Activated CD4-positive, alpha-beta memory T cell treated with anti-CD3 and anti-CD28 coated beads for 36 hours (primary cell): ENCODE measurements around the gene TSC22D3. TPM values are rescaled to one million over a fixed set of nuclear protein-coding genes. Genes with fewer than 3 reads are reported as not detected.

Experiments used
- CTCF ChIA-PET: fragments of 350-600 bp; sonication (Branson Sonifier 250); formaldehyde crosslinking; loops from one replicate; lab custom pipeline; 2021; ENCODE audit warnings: antibody characterized with exemption, inconsistent platforms; lab: Charles Lee
- POLR2A ChIA-PET: fragments of 350-600 bp; sonication (Branson Sonifier 250); formaldehyde crosslinking; loops from one replicate; lab custom pipeline; 2021; ENCODE audit warnings: antibody characterized with exemption; lab: Charles Lee
- DNase-seq: peaks from one replicate; pipeline ENCODE4 v3.0.0-alpha.2; 2020
- H3K27ac Mint-ChIP-seq: one replicate; pipeline ENCODE4 v1.8.0; 2021; ENCODE audit warnings: mixed read lengths
- H3K27me3 Mint-ChIP-seq: one replicate; pipeline ENCODE4 v1.8.0; 2021; ENCODE audit warnings: mixed read lengths
- H3K36me3 Mint-ChIP-seq: one replicate; pipeline ENCODE4 v1.8.0; 2021; ENCODE audit warnings: mixed read lengths
- H3K4me1 Mint-ChIP-seq: one replicate; pipeline ENCODE4 v1.8.0; 2021; ENCODE audit warnings: low read depth, mixed read lengths
- H3K4me3 Mint-ChIP-seq: one replicate; pipeline ENCODE4 v1.8.0; 2021; ENCODE audit warnings: mild to moderate bottlenecking, mixed read lengths
- H3K9me3 Mint-ChIP-seq: one replicate; pipeline ENCODE4 v1.8.0; 2021; ENCODE audit warnings: mixed read lengths
- intact Hi-C: fragments of 100-400 bp; cut with micrococcal nuclease; formaldehyde crosslinking; loops from one replicate; pipeline ENCODE4 v1.15.1; 2023
- total RNA-seq, 2 experiments: library from RNA; stranded (reverse); gene quantifications; one replicate each; pipeline ENCODE4 v1.2.3, GENCODE V29; 2021

The TSC22D3 gene
- total RNA-seq, 2 experiments from 2014 or later, result 26.0 to 28.2 TPM

DNA sequence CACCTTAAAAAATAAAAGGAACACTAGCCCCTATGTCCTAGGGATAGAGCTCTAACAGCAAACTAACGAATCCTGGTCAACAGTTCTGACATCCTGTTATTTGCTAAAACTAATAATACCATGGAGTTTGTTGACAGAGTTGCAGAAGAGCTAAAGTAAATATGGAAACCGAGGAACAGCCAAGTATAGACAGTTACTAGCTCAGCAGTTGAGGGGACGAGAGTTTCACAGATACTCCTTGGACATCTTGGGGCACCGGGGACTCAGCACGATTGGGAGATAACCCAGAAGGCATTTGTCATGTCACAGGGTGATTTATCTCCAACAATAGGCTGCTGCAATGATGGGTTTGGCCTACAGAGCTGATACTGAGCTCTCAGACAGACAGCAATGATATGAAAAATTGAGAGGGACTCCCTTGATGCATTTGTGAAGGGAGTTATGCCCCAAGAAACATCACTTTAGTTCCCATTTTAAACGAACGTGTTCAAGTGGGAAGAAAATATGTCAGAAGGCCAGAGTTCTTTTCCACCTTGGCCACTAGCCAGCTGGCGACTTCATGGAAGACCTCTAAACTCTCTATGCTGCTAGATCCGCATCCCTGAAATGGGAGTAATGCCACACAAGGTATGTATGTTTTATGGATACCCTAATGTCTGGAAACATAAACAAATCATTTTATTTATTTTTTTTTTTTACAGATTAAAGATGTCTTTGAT lies 48.6 kb downstream of the TSC22D3 start:
- H3K36me3 Mint-ChIP-seq, result no peaks in the 10 kb centered on the region
- no peak overlapping the region for H3K4me3 Mint-ChIP-seq
- intact Hi-C loops, result no loop called here
- H3K27ac Mint-ChIP-seq, result no peak overlapping the region
- POLR2A ChIA-PET, result no interaction called here
- no peaks in the 10 kb centered on the region for H3K9me3 Mint-ChIP-seq
- DNase-seq, result no peak
- peaks cover 16% of the 10 kb centered on the region for H3K4me1 Mint-ChIP-seq
- CTCF ChIA-PET, result interaction anchor here (1.0 kb wide), 1 partner anchor 11 kb away, joined by 3 read pairs; no protein-coding TSS in a partner anchor
- no peaks in the 10 kb centered on the region for H3K27me3 Mint-ChIP-seq

DNA sequence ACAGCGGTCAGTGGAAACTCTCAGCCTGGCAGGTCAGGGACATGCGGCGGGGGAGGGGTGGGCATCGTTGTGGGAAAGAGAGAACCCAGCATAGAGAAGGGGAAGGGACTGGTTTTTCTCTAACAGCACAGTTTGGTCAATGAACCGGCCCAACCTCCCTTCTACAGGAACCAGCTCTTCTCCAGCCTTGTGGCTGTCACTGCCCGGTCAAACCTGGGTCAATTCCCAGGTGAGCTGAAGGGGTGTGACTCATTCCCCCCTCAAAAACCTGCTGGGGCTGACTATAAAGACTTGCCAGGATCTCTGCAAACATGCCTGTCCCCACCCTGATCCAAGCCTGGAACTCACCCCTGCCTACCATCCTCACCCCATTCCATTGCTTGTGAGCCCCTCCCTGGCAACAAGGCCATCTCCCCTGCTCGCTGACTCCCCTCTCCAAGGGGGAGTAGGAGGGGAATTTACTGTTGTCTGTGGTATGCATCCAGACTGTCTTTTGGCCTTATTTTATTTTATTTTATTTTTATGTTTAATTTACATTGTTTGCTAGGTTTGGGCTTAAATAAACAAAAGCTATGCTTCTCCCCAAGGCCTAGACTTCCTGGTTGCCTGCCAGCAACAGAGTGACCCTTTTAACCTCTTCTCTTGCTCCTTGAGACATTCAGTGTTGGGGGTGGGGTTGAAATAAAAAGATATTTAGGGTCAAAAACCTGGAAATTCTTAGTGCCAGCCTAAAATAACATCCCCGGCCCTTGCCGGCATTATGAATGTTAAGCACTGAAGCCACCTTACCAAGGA lies 49.6 kb downstream of the TSC22D3 start:
- H3K27me3 Mint-ChIP-seq, result no peaks in the 10 kb centered on the region
- H3K9me3 Mint-ChIP-seq, result no peaks in the 10 kb centered on the region
- DNase-seq, result no peak
- no peaks in the 10 kb centered on the region for H3K36me3 Mint-ChIP-seq
- CTCF ChIA-PET, result interaction anchor here (1.0 to 2.2 kb wide), 2 partner anchors 10 to 53 kb away, joined by 3 to 6 read pairs; no protein-coding TSS in a partner anchor
- H3K27ac Mint-ChIP-seq, result no peak overlapping the region
- intact Hi-C loops, result no loop called here
- H3K4me1 Mint-ChIP-seq, result peaks cover 16% of the 10 kb centered on the region
- H3K4me3 Mint-ChIP-seq, result no peak overlapping the region
- POLR2A ChIA-PET, result no interaction called here

DNA sequence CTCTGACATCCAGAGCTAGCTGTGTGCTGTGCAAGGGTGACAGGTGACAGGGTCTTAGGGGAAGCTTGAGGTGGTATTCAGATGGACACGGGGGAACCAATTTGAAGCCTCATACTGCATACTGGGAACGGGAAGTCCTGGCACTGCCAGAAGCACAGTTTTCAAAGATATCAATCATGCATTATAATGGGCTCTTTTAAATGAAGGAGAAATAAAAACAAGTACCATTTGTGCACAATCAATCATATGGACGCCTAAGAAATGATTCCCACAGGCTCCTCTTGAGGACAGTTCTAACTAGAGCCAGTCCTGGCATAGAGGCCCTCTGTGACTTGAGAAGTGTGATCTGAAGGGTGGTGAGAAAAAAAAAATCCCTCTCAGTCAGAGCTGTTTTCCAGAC lies 50.9 kb downstream of the TSC22D3 start:
- intact Hi-C loops, result no loop called here
- no peak overlapping the region for H3K4me3 Mint-ChIP-seq
- ChIA-PET POLR2A (no interaction called here), CTCF (interaction anchor here (2.2 kb wide), 1 partner anchor 52 kb away, joined by 6 read pairs; no protein-coding TSS in a partner anchor)
- H3K27ac Mint-ChIP-seq, result no peak overlapping the region
- no peak for DNase-seq
- no peaks in the 10 kb centered on the region for H3K9me3 Mint-ChIP-seq
- no peaks in the 10 kb centered on the region for H3K27me3 Mint-ChIP-seq
- H3K4me1 Mint-ChIP-seq, result peaks cover 10% of the 10 kb centered on the region
- H3K36me3 Mint-ChIP-seq, result no peaks in the 10 kb centered on the region

DNA sequence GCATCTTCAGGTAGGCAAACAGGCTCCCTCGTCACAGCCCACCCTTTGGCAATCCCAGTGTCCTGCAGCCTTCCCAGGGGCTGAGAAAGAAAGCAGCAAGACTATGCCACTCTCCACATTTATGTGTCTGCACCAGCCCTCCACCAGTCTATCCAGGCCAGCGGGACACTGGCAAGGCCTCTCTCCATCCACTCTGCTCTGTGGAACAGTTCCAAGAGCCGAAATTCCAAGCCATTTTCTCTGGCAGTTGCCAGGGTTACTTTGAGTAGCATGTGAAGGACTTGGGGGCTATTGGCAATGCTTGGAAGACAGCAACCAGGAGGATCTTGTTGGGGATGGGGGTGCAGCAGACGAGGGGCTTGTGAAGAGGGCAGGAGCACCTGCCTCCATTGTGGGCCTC lies 52.1 kb downstream of the TSC22D3 start:
- no peaks in the 10 kb centered on the region for H3K36me3 Mint-ChIP-seq
- no peak for DNase-seq
- no peaks in the 10 kb centered on the region for H3K9me3 Mint-ChIP-seq
- no peaks in the 10 kb centered on the region for H3K27me3 Mint-ChIP-seq
- CTCF ChIA-PET, result interaction anchor here (2.2 kb wide), 1 partner anchor 51 kb away, joined by 6 read pairs; no protein-coding TSS in a partner anchor
- intact Hi-C loops, result no loop called here
- POLR2A ChIA-PET, result no interaction called here
- H3K27ac Mint-ChIP-seq, result no peak overlapping the region
- H3K4me1 Mint-ChIP-seq, result peaks cover 5% of the 10 kb centered on the region
- no peak overlapping the region for H3K4me3 Mint-ChIP-seq

DNA sequence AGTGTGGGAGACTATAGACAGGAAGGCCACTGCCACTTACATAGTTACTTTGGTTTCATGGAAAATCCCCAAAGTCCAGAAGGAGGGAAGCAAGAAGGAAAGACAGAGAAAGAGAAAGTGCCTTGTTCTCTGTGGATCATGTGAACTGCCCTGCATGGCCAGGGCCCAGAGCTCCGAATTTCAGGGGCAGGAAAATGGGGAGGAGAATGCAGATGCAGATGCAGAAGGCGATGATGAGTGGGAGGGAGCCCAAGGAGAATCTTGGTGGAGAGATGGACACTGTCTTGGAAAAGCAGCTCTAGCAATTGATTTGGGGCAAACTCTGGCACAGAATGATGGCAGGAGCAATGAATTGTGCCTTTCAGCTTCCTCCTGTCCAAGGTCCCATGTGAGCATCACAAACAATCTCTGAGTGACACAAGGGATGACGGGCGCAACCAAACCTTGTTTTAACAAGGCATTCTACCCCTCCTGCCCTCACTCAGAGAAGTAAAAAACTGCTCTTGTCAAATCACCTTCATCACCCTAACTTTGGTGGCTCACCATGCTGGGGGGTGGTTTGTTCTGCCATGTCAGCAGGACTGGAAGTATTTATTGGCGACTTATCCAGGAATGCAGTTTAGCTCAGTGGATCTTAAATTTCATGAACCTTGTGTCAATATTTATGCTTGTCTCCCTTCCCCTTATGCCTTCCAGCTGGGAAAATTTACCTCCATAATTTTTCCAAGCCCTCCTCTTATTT lies 53.5 kb downstream of the TSC22D3 start:
- no peaks in the 10 kb centered on the region for H3K27me3 Mint-ChIP-seq
- H3K4me3 Mint-ChIP-seq, result no peak overlapping the region
- no peaks in the 10 kb centered on the region for H3K9me3 Mint-ChIP-seq
- ChIA-PET POLR2A (interaction anchor here (0.6 kb wide), 1 partner anchor 16 kb away, joined by 3 read pairs; no protein-coding TSS in a partner anchor), CTCF (interaction anchor here (12.4 kb wide), 1 partner anchor 48 kb away, joined by 275 read pairs; no protein-coding TSS in a partner anchor)
- DNase-seq, result no peak
- peaks cover 17% of the 10 kb centered on the region for H3K4me1 Mint-ChIP-seq
- H3K36me3 Mint-ChIP-seq, result no peaks in the 10 kb centered on the region
- intact Hi-C loops, result no loop called here
- no peak overlapping the region for H3K27ac Mint-ChIP-seq

DNA sequence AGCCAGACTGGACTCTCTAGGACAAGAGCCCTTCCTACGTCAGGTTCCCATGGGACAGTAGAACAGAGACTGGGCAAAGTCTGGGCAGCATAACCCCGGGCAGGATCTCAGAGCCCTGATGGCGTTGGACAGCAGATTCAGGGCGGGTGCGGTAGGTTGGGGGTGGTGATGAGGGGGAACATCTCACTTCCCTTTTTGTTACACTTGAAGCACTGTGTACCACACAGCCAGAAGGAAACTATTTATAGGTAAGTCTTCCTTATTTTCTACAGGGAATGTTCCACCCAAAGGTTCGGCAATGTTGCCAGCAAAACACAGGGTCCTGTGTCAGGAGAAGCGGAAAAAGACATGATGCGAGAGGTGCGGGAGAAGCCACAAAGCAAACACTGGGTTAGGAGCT lies 54.3 kb downstream of the TSC22D3 start:
- no peak overlapping the region for H3K27ac Mint-ChIP-seq
- POLR2A ChIA-PET, result no interaction called here
- DNase-seq, result no peak

DNA sequence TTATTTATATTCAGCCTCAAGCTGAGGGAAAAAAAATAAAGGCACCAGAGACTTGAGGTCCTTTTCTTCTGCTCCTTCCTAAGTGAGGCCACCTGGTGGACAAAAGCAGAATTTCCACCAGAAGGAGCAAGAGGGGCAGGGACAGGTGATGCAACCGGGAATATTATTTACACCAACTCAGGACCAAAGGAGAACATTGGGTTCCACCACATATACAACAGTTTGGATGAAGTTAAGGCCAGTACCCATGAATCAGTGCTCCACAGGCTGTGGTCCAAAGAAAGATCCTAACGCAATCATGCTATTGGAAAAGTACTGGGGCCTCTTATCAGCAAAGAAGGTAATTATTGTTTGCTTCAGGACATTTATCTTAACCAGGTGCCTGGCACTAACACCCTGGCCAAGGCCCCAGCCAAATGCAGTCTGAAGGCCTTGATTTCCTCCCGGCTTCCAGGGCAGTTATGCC lies 57.4 kb downstream of the TSC22D3 start:
- Mint-ChIP-seq H3K9me3 (no peaks in the 10 kb centered on the region), H3K4me1 (peaks cover 35% of the 10 kb centered on the region), H3K27me3 (no peaks in the 10 kb centered on the region), H3K36me3 (peaks cover 14% of the 10 kb centered on the region), H3K27ac (peak overlapping the region; percentile 76), H3K4me3 (no peak overlapping the region)
- ChIA-PET POLR2A (interaction anchor here (8.0 kb wide), 1 partner anchor 42 kb away, joined by 253 read pairs; no protein-coding TSS in a partner anchor), CTCF (interaction anchor here (0.6 to 12.4 kb wide), 10 partner anchors 12 to 89 kb away, joined by 3 to 275 read pairs (median 4); partner anchors contain the start of genes NCBP2L, PRPS1 and TSC22D3)
- intact Hi-C loops, result loop anchor here (1.0 to 10.0 kb wide), 4 partner anchors 90 to 1233 kb away; partner anchors contain the start of gene PRPS1
- peak; percentile 75 for DNase-seq

More for the DNA sequence above, 54.3 kb downstream of the TSC22D3 start:
- CTCF ChIA-PET, result interaction anchor here (0.6 to 12.4 kb wide), 2 partner anchors 8 to 47 kb away, joined by 3 to 275 read pairs; no protein-coding TSS in a partner anchor
- intact Hi-C loops, result no loop called here
- Mint-ChIP-seq H3K36me3 (peaks cover 2% of the 10 kb centered on the region), H3K27me3 (no peaks in the 10 kb centered on the region), H3K4me1 (peaks cover 18% of the 10 kb centered on the region), H3K9me3 (no peaks in the 10 kb centered on the region), H3K4me3 (no peak overlapping the region)

DNA sequence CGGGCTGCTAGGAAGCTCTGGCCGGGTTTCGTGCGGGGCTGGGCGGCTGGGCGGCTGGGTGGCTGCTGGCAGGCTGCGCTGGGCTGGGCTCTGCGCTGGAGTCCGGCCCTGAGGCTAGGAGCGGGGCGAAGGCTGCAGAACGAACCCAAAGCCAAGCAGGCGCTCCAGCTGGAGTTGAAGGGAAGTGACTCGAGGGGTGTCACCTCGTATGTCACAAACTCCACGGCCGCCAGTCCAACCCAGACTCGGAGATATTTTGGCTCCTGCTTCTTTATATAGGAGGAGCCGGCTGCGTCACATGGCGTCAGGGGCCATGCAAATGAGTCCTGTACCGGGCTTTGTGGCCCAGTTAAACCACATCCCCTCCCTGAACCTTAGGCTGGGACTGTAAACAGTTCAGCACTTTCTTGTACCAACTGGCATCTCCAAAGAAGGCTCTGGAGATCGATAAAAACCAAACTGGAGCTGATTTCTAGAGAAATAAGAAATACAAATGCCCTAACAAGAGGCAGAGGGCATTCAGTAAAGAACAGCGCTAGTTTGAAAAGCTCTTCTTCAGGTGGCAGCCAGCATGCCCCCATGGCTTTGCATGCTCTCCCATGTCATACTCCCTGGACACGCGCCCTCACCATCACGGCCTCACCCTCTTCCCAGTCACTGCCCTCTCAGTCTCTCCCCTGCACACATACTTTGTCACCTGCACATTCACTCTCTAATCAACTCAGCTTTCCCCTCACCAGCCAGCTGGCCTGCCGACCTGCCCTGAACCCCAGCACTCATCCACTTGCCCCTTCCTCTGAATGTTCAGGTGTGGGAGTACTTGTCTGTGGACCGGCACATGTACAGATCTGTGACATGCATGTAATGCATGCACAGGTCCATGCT lies 58.5 kb downstream of the TSC22D3 start:
- H3K9me3 Mint-ChIP-seq, result no peaks in the 10 kb centered on the region
- CTCF ChIA-PET, result interaction anchor here (0.6 to 12.4 kb wide), 15 partner anchors 9 to 88 kb away, joined by 3 to 275 read pairs (median 4); partner anchors contain the start of genes NCBP2L, PRPS1 and TSC22D3
- POLR2A ChIA-PET, result interaction anchor here (0.9 to 8.0 kb wide), 7 partner anchors 12 to 89 kb away, joined by 4 to 253 read pairs (median 7); partner anchors contain the start of gene PRPS1
- intact Hi-C loops, result loop anchor here (1.0 to 10.0 kb wide), 6 partner anchors 25 to 1232 kb away; partner anchors contain the start of gene NCBP2L
- H3K4me1 Mint-ChIP-seq, result peaks cover 44% of the 10 kb centered on the region
- peak; percentile 91 for DNase-seq
- H3K4me3 Mint-ChIP-seq, result peak overlapping the region; percentile 89
- H3K27me3 Mint-ChIP-seq, result no peaks in the 10 kb centered on the region
- peak overlapping the region; percentile 90 for H3K27ac Mint-ChIP-seq
- H3K36me3 Mint-ChIP-seq, result peaks cover 16% of the 10 kb centered on the region

DNA sequence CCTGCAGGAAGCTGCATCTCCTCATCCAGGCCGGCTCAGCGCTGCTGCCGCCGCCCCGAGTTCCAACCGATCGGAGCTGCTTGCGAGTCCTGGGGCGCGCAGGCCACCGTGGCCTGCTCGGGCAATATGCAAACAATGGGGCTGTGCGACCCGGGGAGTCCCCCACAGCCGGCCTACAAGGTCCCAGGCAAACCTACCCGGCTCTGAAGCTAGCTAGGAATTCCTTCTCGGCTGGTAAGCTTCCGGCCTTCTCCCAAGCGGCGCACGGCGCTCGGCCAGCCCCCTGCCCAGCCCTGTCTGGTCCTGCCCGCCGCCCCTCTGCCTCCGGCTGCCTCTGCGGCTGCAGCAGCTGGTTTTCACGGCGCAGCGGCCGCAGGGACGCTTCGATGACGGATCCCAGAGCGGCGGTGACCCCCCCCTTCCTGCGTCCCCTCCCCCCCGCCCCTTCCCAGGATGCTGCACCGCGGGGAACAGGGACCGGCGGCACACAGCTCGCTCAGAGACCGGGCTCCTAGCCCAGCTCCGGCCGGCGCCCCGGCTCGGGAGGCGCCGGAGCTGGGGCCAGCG lies 59.4 kb downstream of the TSC22D3 start:
- Mint-ChIP-seq H3K36me3 (peaks cover 16% of the 10 kb centered on the region), H3K9me3 (no peaks in the 10 kb centered on the region), H3K4me3 (peak overlapping the region; percentile 89), H3K27ac (peak overlapping the region; percentile 90), H3K27me3 (no peaks in the 10 kb centered on the region), H3K4me1 (peaks cover 52% of the 10 kb centered on the region)
- intact Hi-C loops, result loop anchor here (5.0 to 10.0 kb wide), 2 partner anchors 306 to 1231 kb away; no protein-coding TSS in a partner anchor
- POLR2A ChIA-PET, result interaction anchor here (1.0 to 8.0 kb wide), 6 partner anchors 13 to 88 kb away, joined by 4 to 253 read pairs (median 10); partner anchors contain the start of gene PRPS1
- CTCF ChIA-PET, result interaction anchor here (1.0 to 12.4 kb wide), 9 partner anchors 10 to 87 kb away, joined by 3 to 275 read pairs (median 5); partner anchors contain the start of genes NCBP2L, PRPS1 and TSC22D3
- peak; percentile 28 for DNase-seq
